PFSK-1 (cell line): ENCODE data around the gene RASL10B.

Experiments
- FOXP2 ChIP-seq: optimal IDR thresholded peaks from 2 replicates; pipeline ENCODE3; 2011; ENCODE audit warnings: borderline replicate concordance, control low read depth, inconsistent platforms; ENCODE audit not compliant: insufficient read depth; ENCODE audit errors: extremely low read length, extremely low read depth
- POLR2AphosphoS5 ChIP-seq: IDR thresholded peaks from 2 replicates; pipeline ENCODE4 v1.6.1; 2012; ENCODE audit warnings: low read depth, mild to moderate bottlenecking, control low read depth, low read length, moderate library complexity
- SIN3A ChIP-seq: IDR thresholded peaks from 2 replicates; pipeline ENCODE4 v1.6.1; 2012; ENCODE audit warnings: mild to moderate bottlenecking, low read length, moderate library complexity, borderline replicate concordance; ENCODE audit not compliant: insufficient read depth
- TAF1 ChIP-seq: IDR thresholded peaks from 2 replicates; pipeline ENCODE4 v1.6.1; 2012; ENCODE audit warnings: low read length, control low read depth, borderline replicate concordance; ENCODE audit not compliant: insufficient read depth
- TF ChIP-seq, protein P1 (sequence below), 2 experiments: IDR thresholded peaks; 2 replicates each; pipeline versions ENCODE4 v1.6.1 to v1.8.0; 2011 to 2012; ENCODE audit warnings: low read depth in 2 of 2, low read length in 2 of 2, control low read depth in 1 of 2, inconsistent platforms in 1 of 2, mild to moderate bottlenecking in 1 of 2, moderate library complexity in 1 of 2; ENCODE audit not compliant: insufficient read depth in 1 of 2

DNA sequence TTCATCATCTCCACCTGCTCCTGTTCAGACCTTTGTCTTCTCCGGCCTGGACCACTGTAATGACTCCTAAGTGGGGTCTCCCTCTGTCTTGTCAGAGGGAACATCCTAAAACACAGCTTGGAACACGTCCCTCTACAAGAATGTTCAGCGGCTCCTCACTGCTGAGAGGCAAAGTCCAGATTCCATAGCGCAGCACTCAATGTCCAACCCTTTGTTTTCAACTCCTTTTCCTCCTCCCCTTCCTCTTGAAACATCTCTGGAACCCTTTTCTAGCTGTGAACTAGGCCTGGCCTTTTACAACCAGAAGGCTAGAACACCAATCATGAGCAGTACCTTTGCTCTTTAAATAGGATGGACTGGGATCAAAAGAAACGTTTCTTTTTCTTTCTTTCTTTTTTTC, 30.2 kb downstream of the RASL10B start:
- TF ChIP-seq POLR2AphosphoS5 (no peak), SIN3A (no peak), TAF1 (no peak), FOXP2 (no peak)
- TF ChIP-seq, protein P1, sequence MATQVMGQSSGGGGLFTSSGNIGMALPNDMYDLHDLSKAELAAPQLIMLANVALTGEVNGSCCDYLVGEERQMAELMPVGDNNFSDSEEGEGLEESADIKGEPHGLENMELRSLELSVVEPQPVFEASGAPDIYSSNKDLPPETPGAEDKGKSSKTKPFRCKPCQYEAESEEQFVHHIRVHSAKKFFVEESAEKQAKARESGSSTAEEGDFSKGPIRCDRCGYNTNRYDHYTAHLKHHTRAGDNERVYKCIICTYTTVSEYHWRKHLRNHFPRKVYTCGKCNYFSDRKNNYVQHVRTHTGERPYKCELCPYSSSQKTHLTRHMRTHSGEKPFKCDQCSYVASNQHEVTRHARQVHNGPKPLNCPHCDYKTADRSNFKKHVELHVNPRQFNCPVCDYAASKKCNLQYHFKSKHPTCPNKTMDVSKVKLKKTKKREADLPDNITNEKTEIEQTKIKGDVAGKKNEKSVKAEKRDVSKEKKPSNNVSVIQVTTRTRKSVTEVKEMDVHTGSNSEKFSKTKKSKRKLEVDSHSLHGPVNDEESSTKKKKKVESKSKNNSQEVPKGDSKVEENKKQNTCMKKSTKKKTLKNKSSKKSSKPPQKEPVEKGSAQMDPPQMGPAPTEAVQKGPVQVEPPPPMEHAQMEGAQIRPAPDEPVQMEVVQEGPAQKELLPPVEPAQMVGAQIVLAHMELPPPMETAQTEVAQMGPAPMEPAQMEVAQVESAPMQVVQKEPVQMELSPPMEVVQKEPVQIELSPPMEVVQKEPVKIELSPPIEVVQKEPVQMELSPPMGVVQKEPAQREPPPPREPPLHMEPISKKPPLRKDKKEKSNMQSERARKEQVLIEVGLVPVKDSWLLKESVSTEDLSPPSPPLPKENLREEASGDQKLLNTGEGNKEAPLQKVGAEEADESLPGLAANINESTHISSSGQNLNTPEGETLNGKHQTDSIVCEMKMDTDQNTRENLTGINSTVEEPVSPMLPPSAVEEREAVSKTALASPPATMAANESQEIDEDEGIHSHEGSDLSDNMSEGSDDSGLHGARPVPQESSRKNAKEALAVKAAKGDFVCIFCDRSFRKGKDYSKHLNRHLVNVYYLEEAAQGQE (IDR thresholded peaks at IDR 0.05; ENCODE audit: insufficient read depth in 1 of 2, low read depth in 2 of 2, low read length in 2 of 2): no peak
